Measurements from ENCODE around the gene DRC3.

Gene DRC3

DNA sequence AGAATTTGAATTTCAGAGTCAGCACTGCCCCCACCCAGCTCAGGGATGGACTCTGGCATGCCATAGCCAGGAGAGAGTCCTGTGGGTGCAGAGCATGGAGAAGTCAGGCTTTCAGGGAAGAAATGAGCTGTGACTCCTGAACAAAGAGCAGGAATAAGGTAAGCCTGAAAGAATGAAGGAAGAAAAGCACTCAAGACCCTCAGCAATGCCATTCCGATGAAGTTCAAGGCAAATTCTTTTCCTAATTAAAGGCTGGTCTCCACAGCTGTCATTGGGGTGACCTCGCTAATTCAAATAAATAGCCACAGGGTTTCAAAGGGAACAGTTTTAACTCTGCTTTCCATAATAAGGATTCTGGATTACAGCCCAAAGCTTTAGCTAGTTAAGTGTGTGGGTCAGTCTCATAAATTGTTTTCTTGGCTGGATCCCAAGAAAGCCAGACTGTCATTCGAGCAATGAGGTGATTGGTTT lies 32.2 kb upstream of the DRC3 start:
- DNase-seq (ENCODE audit: low read depth in 2 of 2), result no peak

DNA sequence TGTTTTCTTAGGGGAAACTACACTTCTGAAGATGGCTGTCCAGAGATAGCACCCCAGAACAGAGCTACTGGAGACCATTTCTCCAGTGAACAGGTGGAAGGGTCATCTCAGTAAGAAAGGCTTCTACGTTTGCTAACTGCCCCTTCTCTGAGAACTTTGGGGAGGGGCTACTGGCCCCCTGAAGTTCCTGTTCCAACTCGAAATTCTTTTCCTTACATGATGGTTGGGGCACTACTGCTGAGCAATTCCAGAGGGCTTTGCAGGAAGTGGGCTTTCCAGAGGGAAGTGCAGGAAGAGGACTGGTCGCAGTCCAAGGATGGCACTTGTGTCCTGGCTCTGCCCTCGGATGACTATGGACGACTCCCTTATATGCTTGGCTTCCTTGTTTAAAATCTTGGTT lies 31.6 kb upstream of the DRC3 start:
- no peak for DNase-seq (ENCODE audit: low read depth in 2 of 2)

DNA sequence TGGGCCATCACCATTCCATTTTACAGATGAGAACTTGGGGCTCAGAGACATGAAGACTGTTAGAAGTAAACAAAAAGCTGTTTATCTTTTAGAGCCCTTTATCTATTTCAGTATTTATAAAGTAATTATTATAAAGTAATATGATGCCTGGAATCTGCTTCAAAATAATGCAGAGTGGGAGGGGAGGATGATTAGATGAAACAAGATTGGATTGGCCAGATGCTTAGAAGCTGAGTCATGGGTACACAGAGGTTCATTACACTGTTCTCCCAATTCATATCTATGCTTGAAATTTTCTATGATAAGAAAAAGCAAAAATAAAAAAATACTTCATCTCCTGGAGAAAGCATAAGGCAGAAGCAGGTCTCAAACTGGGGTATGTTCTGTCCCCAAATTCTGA lies 29.8 kb upstream of the DRC3 start:
- no peak for DNase-seq (ENCODE audit: low read depth in 2 of 2)

DNA sequence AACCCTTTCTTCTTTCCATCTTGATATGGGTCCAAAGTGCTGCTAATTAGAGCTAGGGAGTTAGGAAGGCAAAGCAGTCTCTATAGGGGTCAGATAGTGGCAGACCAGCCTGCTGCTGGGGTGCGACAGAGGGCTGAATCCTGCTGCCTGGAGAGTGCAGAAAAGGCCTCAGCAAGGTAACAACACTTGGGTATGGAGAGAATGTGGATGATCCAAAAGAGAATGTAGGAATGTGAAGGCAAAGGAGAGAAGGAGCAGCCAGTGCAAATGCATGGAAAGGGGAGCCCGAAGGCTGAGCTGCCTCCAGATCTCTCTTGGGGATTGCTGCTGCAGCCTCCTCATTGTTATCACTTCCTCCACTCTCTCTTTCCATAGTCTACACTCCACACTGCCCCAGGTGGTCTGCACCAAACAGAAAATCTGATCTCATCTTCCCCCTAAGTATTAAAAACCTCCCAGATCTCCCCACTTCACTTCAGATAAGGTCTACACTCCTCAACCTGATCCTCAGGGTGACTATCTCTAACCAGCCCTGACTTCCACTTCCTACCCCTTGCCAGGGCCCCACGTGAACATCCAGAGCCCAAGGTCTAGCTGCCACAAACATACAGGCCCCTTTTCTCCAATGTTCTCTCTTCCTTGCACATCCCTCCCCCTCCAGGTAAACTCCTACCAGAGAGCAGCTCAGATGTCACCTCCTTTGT lies 29.2 kb upstream of the DRC3 start:
- DNase-seq (ENCODE audit: low read depth in 2 of 2), result no peak

DNA sequence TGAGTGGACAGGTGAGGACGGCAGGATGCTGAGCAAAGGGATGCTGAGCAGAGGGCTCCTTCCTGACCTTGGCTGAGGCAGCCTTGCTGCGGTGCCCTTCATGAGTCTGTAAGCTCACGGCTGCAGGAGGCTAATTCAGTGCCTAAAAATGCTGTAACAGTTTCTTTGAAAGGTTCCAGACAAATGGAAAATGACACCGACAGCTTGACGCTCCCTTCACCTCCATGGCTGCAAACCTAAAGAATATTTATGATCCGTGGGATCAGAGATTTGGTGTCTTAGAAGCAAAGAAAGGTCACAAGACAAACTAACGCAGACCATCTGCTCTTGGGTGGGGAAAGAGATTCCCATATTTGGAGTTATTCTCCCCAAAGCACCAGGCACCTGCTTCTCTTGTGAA lies 28.4 kb upstream of the DRC3 start:
- no peak for DNase-seq (ENCODE audit: low read depth in 2 of 2)

DNA sequence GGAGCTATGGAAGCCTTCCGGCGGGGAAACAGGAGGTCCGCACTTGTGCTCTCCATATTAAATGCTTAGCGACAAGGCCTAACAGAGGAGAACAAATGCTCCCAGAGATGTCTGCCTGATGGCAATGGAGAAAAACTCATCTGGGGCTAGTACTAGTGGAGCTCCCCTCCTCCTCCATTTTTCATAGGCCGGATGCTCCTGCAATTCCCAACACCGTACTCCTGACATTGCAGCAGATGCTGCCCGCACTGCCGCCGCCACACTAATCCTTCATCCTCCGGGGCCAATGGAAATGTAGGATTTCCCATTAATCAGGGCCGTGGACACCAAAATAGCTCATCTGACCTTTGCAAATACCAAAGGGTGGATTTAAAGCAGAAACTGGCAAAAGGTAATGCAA lies 27.9 kb upstream of the DRC3 start:
- DNase-seq (ENCODE audit: low read depth in 2 of 2), result no peak

DNA sequence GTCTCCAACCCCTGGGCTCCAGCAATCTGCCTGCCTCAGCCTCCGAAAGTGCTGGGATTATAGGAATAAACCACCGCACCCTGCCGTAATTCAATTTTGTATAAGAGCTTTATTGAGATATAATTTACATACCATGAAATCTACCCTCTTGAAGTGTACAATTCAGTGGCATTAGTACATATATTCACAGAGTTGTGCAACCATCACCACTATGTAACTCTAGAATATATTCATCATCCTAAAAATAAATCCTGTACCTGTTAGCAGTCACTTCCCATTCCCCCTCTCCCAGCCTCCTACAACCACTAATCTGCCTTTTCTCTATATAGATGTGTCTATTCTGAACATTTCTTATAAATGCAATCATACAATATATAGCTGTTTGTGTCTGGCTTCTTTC lies 26.6 kb upstream of the DRC3 start:
- DNase-seq (ENCODE audit: low read depth in 2 of 2), result no peak

DNA sequence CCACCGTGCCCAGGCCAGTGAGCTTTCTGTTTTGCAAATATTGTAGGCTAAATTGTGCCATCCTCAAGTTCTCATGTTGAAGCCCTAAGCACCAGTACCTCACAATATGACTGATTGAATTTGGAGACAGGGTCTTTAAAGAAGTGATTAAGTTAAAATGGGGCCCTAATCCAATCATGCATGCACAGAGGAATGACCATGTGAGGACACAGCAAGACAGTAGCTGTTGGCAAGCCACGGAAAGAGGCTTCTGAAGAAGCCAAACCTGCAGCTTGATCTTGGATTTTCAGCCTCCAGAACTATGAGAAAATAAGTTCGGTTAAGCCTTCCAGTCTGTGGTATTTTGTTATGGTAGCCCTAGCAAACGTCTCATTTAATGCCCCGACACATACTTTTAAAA lies 25.4 kb upstream of the DRC3 start:
- no peak for DNase-seq (ENCODE audit: low read depth in 2 of 2)

DNA sequence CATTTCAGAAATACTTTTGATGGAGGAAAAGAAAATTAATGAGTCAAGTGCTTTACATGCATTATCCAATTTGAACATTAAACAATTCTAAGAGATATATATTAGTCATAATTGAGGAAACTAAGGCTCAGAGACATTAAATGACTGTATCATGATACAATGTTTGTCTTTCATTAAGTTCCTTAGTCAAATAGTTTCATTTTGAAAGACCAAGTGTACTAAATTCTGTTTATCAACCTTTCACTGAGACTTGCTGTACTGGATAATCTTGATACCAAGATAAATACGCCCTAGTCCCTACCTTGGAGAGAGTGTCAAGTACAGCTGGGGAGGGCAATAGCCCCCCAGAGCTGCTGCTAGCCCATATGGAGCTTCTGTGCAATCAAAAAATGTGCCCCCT lies 24.7 kb upstream of the DRC3 start:
- no peak for DNase-seq (ENCODE audit: low read depth in 2 of 2)

DNA sequence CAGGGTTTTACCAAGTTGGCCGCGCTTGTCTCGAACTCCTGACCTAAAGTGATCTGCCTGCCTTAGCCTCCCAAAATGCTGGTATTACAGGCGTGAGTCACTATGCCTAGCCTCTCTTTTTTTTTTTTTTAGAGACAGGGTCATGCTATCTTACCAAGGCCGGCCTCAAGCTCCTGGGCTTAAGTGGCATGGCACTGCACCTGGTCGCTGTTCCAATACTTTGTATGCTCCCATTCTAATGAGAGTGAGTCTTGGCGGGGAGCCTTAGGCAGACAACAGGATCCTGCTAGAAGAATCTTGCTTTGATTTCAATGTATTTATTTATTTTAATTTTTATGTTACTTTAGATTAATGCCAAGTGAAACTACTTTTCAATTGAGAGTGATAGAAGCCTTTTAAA lies 22.3 kb upstream of the DRC3 start:
- DNase-seq (ENCODE audit: low read depth in 2 of 2), result no peak

DNA sequence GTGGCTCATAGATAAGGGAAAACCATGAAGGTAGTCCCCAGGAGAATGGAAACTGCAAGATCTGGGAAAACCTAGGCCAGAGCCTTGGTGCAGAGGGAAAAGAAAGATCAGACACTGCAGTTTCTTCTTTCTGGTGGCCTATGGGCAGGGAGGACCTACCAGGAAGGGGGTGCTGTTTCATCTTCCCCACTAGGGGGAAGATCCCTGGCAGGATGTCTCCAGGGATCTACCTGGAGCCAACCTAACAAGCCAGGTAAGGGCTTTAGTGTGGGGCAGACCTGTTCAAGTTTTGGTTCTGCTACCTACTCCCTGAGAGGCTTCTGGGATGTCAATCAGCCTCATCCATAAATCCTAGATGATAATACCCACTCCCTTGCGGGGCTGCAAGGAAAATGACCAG lies 21.9 kb upstream of the DRC3 start:
- no peak for DNase-seq (ENCODE audit: low read depth in 2 of 2)

DNA sequence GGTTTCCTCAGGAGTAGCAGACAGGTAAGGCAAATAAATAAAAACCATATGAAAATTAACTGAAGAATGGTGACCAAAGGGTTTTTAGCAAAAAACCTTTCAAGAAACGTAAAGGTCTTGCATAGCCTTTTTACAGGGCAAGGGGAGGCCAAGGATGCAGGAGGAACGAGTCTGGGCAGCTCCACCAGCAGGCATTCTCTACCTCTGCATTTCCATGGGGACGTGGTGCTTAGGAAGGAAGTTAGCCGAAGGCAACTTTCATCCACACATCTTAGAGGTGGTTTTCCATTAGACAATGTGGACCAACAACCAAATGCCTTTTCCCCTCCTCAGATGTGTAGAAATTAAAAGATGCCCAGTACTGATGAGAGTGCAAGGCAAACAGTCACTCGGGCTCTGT lies 21.1 kb upstream of the DRC3 start:
- DNase-seq (ENCODE audit: low read depth in 2 of 2), result no peak

DNA sequence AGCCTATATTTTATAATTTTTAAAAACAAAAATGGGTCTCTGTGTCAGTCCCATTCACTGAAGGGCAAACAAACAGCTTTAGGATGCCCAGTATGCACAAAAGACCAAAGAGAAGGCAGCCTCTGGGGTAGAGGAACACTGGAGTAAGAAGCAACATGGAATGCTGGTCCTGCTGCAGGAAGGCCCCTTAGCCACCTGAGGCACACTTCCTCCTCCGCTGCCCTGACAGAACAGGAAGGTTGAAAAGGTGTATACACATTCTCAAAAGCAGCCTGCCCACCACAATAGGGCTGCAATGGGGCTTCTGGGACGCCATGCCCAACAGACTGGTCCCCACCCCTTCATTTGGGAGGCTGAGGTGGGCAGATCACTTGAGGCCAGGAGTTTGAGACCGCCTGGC lies 20.0 kb upstream of the DRC3 start:
- no peak for DNase-seq (ENCODE audit: low read depth in 2 of 2)

DNA sequence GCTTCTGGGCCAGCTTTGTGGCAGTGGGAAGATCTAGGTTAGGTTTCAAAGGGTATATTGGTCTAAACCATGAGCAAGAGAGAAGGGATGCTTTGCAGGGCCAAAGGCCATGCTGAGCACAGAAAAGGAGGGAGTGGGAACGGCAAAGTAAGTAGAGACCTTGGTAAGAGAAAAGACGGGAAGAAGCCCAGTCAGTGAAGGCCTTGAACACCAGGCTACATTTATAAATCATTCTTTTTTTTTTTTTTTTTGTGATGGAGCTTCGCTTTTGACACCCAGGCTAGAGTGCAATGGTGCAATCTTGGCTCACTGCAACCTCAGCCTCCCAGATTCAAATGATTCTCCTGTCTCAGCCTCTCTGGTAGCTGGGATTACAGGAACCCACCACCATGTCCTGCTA lies 18.6 kb upstream of the DRC3 start:
- no peak for DNase-seq (ENCODE audit: low read depth in 2 of 2)

DNA sequence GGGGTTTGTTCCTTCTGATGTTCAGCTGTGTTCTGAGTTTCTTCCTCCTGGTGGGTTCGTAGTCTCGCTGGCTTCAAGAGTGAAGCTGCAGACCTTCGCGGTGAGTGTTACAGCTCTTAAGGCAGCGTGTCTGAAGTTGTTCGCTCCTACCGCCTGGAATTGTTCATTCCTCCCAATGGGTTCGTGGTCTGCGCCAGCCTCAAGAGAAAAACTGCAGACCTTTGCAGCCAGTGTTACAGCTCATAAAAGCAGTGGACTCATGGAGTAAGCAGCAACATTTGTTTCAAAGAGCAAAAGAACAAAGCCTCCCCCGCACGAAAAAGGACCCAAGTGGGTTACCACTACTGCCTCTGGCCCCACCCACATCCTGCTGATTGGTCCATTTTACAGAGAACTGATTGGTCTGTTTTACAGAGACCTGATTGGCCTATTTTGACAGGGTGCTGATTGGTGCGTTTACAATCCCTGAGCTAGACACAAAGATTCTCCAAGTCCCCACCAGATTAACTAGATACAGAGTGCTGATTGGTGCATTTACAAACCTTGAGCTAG lies 16.8 kb upstream of the DRC3 start:
- peak in 1 of 2 donors; percentile 28 for DNase-seq (ENCODE audit: low read depth in 2 of 2)

DNA sequence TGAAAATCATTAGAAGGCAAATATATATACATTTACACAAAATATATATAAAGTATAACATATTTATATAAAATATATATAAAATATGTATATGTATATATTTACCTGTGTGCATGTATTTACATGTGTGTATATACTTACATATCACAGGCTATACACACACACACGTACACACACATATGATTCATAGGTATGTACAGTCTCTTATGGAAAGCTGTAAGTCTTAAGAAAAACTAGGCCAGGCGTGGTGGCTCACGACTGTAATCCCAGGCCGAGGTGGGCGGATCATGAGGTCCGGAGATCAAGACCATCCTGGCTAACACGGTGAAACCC lies 15.1 kb upstream of the DRC3 start:
- DNase-seq (ENCODE audit: low read depth in 2 of 2), result no peak

DNA sequence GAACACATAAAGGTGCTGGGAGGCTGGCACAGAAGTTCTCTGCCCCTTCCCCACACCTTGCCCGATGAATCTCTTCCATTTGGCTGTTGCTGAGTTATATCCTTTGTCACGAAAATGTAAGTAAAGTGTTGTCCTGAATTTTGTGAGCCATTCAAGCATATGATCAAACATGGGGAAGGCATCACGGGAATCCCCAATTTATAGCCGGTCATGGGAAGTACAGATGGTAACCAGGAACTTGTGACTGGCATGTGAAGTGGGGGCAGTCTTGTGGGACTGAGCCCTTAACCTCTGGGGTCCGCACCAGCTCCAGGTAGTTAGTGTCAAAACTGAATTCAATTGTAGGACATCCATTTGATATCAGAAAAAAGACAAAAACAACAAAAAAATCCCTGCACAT lies 13.7 kb upstream of the DRC3 start:
- DNase-seq (ENCODE audit: low read depth in 2 of 2), result no peak

DNA sequence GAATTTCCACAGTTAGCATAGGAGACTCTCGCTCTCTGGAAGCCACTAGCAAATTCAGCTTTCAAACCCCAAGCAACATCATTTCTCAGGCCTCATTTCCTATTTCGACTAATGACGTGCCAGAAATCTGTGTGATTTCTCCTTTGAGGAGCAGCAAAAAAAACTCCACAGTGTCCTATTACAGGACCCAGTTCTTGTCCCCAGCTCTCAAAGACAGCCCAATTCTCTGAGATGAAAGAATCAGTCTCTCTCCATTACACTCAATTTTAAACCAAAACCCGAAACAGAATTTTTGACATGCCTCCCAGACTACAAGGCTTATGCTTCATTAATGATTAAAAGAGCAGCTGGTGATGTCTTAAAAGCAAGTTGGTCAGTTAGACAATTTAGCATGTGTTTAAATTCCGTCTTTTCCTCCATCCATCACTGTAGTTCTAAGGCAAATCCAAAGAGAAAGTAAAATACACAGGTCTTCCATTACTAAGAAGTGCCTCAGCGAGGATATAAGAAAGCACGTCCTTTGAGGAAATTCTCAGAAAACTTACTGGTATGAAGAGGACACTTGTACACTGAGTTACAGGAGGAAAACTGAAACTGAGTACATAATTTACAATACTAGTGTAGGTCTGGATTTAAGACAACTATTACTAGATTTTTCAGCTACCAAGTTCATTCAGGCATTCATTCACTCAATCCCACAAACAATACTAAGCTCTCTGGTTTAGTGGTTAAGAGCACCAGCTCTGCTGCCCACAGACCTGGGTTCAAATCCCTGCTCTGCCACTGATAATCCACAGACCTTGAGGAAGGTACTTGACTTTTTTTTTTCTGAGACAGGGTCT lies 12.9 kb upstream of the DRC3 start:
- peak in 1 of 2 donors; percentile 16 for DNase-seq (ENCODE audit: low read depth in 2 of 2)

DNA sequence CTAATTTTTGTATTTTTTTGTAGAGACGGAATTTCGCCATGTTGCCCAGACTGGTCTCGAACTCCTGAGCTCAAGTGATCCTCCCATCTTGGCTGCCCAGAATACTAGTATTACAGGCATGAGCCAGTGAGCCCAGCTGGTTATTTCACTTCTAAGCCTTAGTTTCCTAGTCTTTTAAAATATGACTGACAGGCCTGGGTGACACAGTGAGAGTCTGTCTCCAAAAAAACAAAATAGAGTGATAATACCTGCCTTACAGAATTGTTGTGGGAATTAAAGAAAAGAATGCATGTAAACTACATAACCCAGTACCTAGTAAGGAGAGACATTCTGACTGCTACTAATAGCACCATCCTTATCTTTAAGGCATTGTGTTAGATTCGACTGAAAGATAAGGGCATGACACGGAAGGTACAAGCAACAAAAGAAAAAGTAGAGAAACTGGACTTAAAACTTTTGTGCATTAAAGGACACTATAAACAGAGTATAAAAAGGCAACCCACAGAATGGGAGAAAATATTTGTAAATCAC lies 12.1 kb upstream of the DRC3 start:
- DNase-seq (ENCODE audit: low read depth in 2 of 2), result no peak

DNA sequence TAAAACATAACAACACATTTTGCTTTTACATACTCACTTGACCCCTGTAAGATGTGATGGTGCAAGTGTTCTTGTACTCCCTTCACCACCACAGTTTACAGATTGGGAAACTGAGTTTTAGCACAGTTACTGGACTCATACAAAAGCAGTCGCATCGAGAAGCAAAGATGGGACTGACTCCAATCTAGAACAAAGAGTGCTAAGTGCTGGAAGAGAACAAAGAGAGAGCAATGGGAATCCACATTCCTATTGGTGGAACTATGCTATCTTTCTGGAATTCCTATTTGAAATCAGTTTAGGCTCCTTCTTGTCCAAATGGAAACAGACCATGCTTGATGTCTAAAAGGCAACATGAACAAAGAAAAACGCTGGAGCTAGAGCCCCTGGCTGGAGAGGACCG lies 9.6 kb upstream of the DRC3 start:
- DNase-seq (ENCODE audit: low read depth in 2 of 2), result no peak

DNA sequence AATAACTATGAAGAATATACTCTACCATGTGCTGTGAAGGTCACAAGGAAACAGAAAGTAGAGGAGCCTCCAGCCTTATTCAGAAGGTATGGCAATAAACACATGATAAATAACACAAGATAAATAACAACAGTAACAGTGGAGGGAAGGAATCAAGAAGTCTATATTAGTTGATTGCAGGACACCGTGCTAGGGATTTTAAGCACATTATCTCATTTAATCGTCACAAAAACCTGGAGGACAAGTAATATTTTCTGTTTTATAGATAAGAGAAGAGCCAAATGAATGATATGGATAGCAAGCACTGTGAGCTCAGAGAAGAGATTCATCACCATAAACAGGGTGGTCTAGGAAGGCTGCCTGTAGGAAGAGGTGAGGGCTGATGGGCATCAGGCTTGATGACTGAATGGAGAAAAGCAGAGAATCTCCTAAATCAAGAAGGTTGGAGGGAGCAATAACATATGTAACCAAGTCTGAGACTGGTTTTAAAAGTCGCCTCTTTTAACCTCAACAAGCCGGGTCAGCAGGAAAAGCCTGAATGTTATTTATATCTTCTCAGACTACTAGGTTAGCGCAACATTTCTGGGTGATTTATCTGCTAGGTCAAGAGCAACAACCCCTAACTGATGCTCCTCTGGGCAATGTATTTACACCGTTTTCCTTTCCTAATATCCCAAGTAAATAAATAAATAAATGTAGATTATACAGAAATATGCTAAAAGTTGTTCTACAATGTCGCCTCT lies 8.8 kb upstream of the DRC3 start:
- no peak for DNase-seq (ENCODE audit: low read depth in 2 of 2)

DNA sequence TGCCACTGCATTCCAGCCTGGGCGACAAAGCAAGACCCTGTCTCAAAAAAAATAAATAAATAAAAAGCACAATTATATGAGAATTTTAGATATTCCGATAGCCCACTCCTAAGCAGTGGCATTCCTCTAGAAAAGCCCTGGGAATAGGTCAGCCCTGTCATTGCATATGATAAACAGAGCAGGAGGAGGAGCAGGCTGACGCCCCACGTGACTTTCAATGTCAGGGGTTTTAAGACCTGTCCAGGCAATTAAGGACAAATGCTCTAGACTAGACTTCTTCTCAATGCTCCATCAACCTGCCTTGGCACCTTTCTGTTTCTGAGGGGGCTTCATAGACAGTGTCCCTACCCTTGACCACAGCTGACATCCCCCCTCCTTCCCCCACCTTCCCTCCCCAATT lies 8.0 kb upstream of the DRC3 start:
- DNase-seq (ENCODE audit: low read depth in 2 of 2), result no peak
